Measurements from ENCODE around the gene KLHL29. TPM values are rescaled to one million over a fixed set of nuclear protein-coding genes. Genes with fewer than 3 reads are reported as not detected.

Gene KLHL29
- total and polyA plus RNA-seq, 5 donors from 2014 or later = 0.09 to 1.3 (median 0.24) TPM

- Histone ChIP-seq H3K9me3 (ENCODE audit: control insufficient read depth in 2 of 2, low read length in 2 of 2) (no peaks in the 10 kb centered on the region), H3K4me1 (ENCODE audit: control insufficient read depth, insufficient read depth, low read length, poor library complexity, severe bottlenecking) (no peaks in the 10 kb centered on the region), H3K27me3 (ENCODE audit: control insufficient read depth, insufficient read depth, low read length) (no peaks in the 10 kb centered on the region), H3K36me3 (ENCODE audit: control insufficient read depth, insufficient read depth, low read length) (no peaks in the 10 kb centered on the region), H3K27ac (ENCODE audit: insufficient read depth, low read length, poor library complexity, severe bottlenecking) (no peak overlapping the region), H3K4me3 (ENCODE audit: low read depth, low read length) (no peak overlapping the region)
- Mint-ChIP-seq H3K9me3 (no peaks in the 10 kb centered on the region), H3K4me3 (no peak overlapping the region), H3K36me3 (no peaks in the 10 kb centered on the region), H3K27ac (no peak overlapping the region), H3K27me3 (no peaks in the 10 kb centered on the region), H3K4me1 (no peaks in the 10 kb centered on the region)
- no peak for DNase-seq
- no peak for ATAC-seq (ENCODE audit: low read depth in 2 of 2)
Observed at GRCh38 chr2:23586741-23587306, 201.8 kb downstream of the KLHL29 start.

- Histone ChIP-seq H3K4me1 (ENCODE audit: control insufficient read depth, insufficient read depth, low read length, poor library complexity, severe bottlenecking) (no peaks in the 10 kb centered on the region), H3K27ac (ENCODE audit: insufficient read depth, low read length, poor library complexity, severe bottlenecking) (no peak overlapping the region), H3K9me3 (ENCODE audit: control insufficient read depth in 2 of 2, low read length in 2 of 2) (no peaks in the 10 kb centered on the region), H3K27me3 (ENCODE audit: control insufficient read depth, insufficient read depth, low read length) (no peaks in the 10 kb centered on the region), H3K4me3 (ENCODE audit: low read depth, low read length) (no peak overlapping the region), H3K36me3 (ENCODE audit: control insufficient read depth, insufficient read depth, low read length) (no peaks in the 10 kb centered on the region)
- Mint-ChIP-seq H3K27me3 (no peaks in the 10 kb centered on the region), H3K27ac (no peak overlapping the region), H3K36me3 (no peaks in the 10 kb centered on the region), H3K4me3 (no peak overlapping the region), H3K4me1 (no peaks in the 10 kb centered on the region), H3K9me3 (no peaks in the 10 kb centered on the region)
- ATAC-seq (ENCODE audit: low read depth in 2 of 2) (no peak), DNase-seq (no peak)
Observed at GRCh38 chr2:23587341-23587880, 202.4 kb downstream of the KLHL29 start.

- Histone ChIP-seq H3K4me1 (ENCODE audit: control insufficient read depth, insufficient read depth, low read length, poor library complexity, severe bottlenecking) (no peaks in the 10 kb centered on the region), H3K9me3 (ENCODE audit: control insufficient read depth in 2 of 2, low read length in 2 of 2) (no peaks in the 10 kb centered on the region), H3K4me3 (ENCODE audit: low read depth, low read length) (no peak overlapping the region), H3K27me3 (ENCODE audit: control insufficient read depth, insufficient read depth, low read length) (no peaks in the 10 kb centered on the region), H3K27ac (ENCODE audit: insufficient read depth, low read length, poor library complexity, severe bottlenecking) (no peak overlapping the region), H3K36me3 (ENCODE audit: control insufficient read depth, insufficient read depth, low read length) (no peaks in the 10 kb centered on the region)
- Mint-ChIP-seq H3K27ac (no peak overlapping the region), H3K27me3 (no peaks in the 10 kb centered on the region), H3K4me1 (no peaks in the 10 kb centered on the region), H3K36me3 (no peaks in the 10 kb centered on the region), H3K4me3 (no peak overlapping the region), H3K9me3 (no peaks in the 10 kb centered on the region)
- no peak for DNase-seq
- ATAC-seq (ENCODE audit: low read depth in 2 of 2) = no peak
Observed at GRCh38 chr2:23588106-23588505, 203.1 kb downstream of the KLHL29 start.

GRCh38 chr2:23588508-23589201 is 203.7 kb downstream of the KLHL29 start:
- Histone ChIP-seq H3K27me3 (ENCODE audit: control insufficient read depth, insufficient read depth, low read length) (no peaks in the 10 kb centered on the region), H3K9me3 (ENCODE audit: control insufficient read depth in 2 of 2, low read length in 2 of 2) (no peaks in the 10 kb centered on the region), H3K36me3 (ENCODE audit: control insufficient read depth, insufficient read depth, low read length) (no peaks in the 10 kb centered on the region), H3K4me1 (ENCODE audit: control insufficient read depth, insufficient read depth, low read length, poor library complexity, severe bottlenecking) (no peaks in the 10 kb centered on the region), H3K27ac (ENCODE audit: insufficient read depth, low read length, poor library complexity, severe bottlenecking) (no peak overlapping the region), H3K4me3 (ENCODE audit: low read depth, low read length) (no peak overlapping the region)
- H3K27me3 Mint-ChIP-seq = no peaks in the 10 kb centered on the region
- no peaks in the 10 kb centered on the region for H3K4me1 Mint-ChIP-seq
- no peak overlapping the region for H3K27ac Mint-ChIP-seq
- H3K9me3 Mint-ChIP-seq = no peaks in the 10 kb centered on the region
- no peak overlapping the region for H3K4me3 Mint-ChIP-seq
- ATAC-seq (ENCODE audit: low read depth in 2 of 2) = no peak
- DNase-seq = no peak
- H3K36me3 Mint-ChIP-seq = no peaks in the 10 kb centered on the region

GRCh38 chr2:23589220-23589647 is 204.3 kb downstream of the KLHL29 start:
- H3K4me1 Mint-ChIP-seq = no peaks in the 10 kb centered on the region
- no peaks in the 10 kb centered on the region for H3K36me3 ChIP-seq (ENCODE audit: control insufficient read depth, insufficient read depth, low read length)
- H3K36me3 Mint-ChIP-seq = no peaks in the 10 kb centered on the region
- ATAC-seq (ENCODE audit: low read depth in 2 of 2) (no peak), DNase-seq (no peak)
- H3K27me3 ChIP-seq (ENCODE audit: control insufficient read depth, insufficient read depth, low read length) = no peaks in the 10 kb centered on the region
- no peak overlapping the region for H3K27ac Mint-ChIP-seq
- no peaks in the 10 kb centered on the region for H3K4me1 ChIP-seq (ENCODE audit: control insufficient read depth, insufficient read depth, low read length, poor library complexity, severe bottlenecking)
- H3K9me3 Mint-ChIP-seq = no peaks in the 10 kb centered on the region
- H3K27me3 Mint-ChIP-seq = no peaks in the 10 kb centered on the region
- H3K4me3 ChIP-seq (ENCODE audit: low read depth, low read length) = no peak overlapping the region
- H3K27ac ChIP-seq (ENCODE audit: insufficient read depth, low read length, poor library complexity, severe bottlenecking) = no peak overlapping the region
- no peaks in the 10 kb centered on the region for H3K9me3 ChIP-seq (ENCODE audit: control insufficient read depth in 2 of 2, low read length in 2 of 2)
- H3K4me3 Mint-ChIP-seq = no peak overlapping the region

- Mint-ChIP-seq H3K9me3 (no peaks in the 10 kb centered on the region), H3K27me3 (no peaks in the 10 kb centered on the region), H3K36me3 (no peaks in the 10 kb centered on the region), H3K4me3 (no peak overlapping the region), H3K4me1 (no peaks in the 10 kb centered on the region), H3K27ac (no peak overlapping the region)
- no peaks in the 10 kb centered on the region for H3K27me3 ChIP-seq (ENCODE audit: control insufficient read depth, insufficient read depth, low read length)
- H3K36me3 ChIP-seq (ENCODE audit: control insufficient read depth, insufficient read depth, low read length) = no peaks in the 10 kb centered on the region
- H3K9me3 ChIP-seq (ENCODE audit: control insufficient read depth in 2 of 2, low read length in 2 of 2) = no peaks in the 10 kb centered on the region
- H3K4me3 ChIP-seq (ENCODE audit: low read depth, low read length) = no peak overlapping the region
- DNase-seq (no peak), ATAC-seq (ENCODE audit: low read depth in 2 of 2) (no peak)
- no peak overlapping the region for H3K27ac ChIP-seq (ENCODE audit: insufficient read depth, low read length, poor library complexity, severe bottlenecking)
- no peaks in the 10 kb centered on the region for H3K4me1 ChIP-seq (ENCODE audit: control insufficient read depth, insufficient read depth, low read length, poor library complexity, severe bottlenecking)
Observed at GRCh38 chr2:23589739-23590138, 204.8 kb downstream of the KLHL29 start.

- H3K9me3 Mint-ChIP-seq = no peaks in the 10 kb centered on the region
- H3K4me3 Mint-ChIP-seq = no peak overlapping the region
- Histone ChIP-seq H3K36me3 (ENCODE audit: control insufficient read depth, insufficient read depth, low read length) (no peaks in the 10 kb centered on the region), H3K4me1 (ENCODE audit: control insufficient read depth, insufficient read depth, low read length, poor library complexity, severe bottlenecking) (no peaks in the 10 kb centered on the region), H3K27ac (ENCODE audit: insufficient read depth, low read length, poor library complexity, severe bottlenecking) (no peak overlapping the region), H3K9me3 (ENCODE audit: control insufficient read depth in 2 of 2, low read length in 2 of 2) (no peaks in the 10 kb centered on the region), H3K27me3 (ENCODE audit: control insufficient read depth, insufficient read depth, low read length) (no peaks in the 10 kb centered on the region), H3K4me3 (ENCODE audit: low read depth, low read length) (no peak overlapping the region)
- H3K4me1 Mint-ChIP-seq = no peaks in the 10 kb centered on the region
- peak overlapping the region in 1 of 3 donors; percentile 42 for H3K27ac Mint-ChIP-seq
- DNase-seq = no peak
- H3K36me3 Mint-ChIP-seq = no peaks in the 10 kb centered on the region
- no peak for ATAC-seq (ENCODE audit: low read depth in 2 of 2)
- H3K27me3 Mint-ChIP-seq = no peaks in the 10 kb centered on the region
Observed at GRCh38 chr2:23590241-23590869, 205.4 kb downstream of the KLHL29 start.
